ENCODE results near the gene STK39. TPM values are rescaled to one million over a fixed set of nuclear protein-coding genes. Genes with fewer than 3 reads are reported as not detected.

The STK39 gene
- total RNA-seq, 1 donor from 2014 or later: 18.5 TPM

DNA sequence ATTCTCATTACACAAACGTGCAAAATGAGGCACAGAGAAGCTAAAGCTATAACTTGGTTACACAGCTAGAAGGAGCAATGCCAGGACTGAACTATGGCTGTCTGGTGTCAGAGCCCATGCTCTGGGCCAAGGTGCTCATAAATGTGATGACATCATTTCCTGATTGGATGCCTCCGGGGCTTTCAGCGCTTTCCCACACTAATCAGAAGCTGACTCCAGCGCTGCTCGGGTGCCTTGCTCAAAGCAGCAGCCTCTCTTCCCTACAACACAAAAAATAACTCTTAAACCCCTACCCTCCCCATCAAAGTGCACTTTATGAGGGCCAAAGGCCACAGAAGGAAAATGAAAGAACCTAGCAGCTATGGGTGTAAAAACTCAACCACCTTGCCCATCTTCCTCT, 90.7 kb downstream of the STK39 start:
- Mint-ChIP-seq H3K9me3 (no peaks in the 10 kb centered on the region), H3K27me3 (no peaks in the 10 kb centered on the region), H3K4me3 (no peak overlapping the region), H3K27ac (no peak overlapping the region), H3K36me3 (ENCODE audit: low read depth) (peaks cover 18% of the 10 kb centered on the region), H3K4me1 (no peaks in the 10 kb centered on the region)
- TF ChIP-seq, protein P1, sequence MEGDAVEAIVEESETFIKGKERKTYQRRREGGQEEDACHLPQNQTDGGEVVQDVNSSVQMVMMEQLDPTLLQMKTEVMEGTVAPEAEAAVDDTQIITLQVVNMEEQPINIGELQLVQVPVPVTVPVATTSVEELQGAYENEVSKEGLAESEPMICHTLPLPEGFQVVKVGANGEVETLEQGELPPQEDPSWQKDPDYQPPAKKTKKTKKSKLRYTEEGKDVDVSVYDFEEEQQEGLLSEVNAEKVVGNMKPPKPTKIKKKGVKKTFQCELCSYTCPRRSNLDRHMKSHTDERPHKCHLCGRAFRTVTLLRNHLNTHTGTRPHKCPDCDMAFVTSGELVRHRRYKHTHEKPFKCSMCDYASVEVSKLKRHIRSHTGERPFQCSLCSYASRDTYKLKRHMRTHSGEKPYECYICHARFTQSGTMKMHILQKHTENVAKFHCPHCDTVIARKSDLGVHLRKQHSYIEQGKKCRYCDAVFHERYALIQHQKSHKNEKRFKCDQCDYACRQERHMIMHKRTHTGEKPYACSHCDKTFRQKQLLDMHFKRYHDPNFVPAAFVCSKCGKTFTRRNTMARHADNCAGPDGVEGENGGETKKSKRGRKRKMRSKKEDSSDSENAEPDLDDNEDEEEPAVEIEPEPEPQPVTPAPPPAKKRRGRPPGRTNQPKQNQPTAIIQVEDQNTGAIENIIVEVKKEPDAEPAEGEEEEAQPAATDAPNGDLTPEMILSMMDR (IDR thresholded peaks at IDR 0.05): no peak
- intact Hi-C loops (cut with micrococcal nuclease): no loop called here
- ATAC-seq (ENCODE audit: low read depth) (no peak), DNase-seq (no peak)
- POLR2A ChIA-PET: interaction anchor here (0.5 to 0.6 kb wide), 2 partner anchors 90 to 195 kb away, joined by 3 to 6 read pairs; no protein-coding TSS in a partner anchor
- CTCF ChIA-PET: interaction anchor here (0.8 to 1.1 kb wide), 2 partner anchors 176 to 180 kb away, joined by 3 read pairs; no protein-coding TSS in a partner anchor

DNA sequence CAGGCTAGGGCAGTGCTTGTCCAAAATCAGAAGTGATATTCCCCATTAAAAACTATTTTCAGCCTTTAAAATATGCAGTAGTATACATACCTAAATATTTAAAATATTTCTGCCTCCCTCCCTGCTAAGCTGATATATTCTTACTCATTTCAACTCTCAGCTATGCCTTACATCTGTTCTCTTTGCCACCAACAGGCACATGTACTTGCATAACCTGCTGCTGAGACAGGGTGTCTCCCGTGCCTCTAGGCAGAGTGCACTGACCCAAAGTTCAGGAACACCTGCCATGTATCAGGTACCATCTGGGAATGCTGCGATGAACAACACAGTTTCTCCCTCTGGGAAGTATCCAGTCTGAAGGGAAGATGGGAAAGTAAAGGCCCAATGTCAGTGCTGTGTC, 91.7 kb downstream of the STK39 start:
- Mint-ChIP-seq H3K27ac (no peak overlapping the region), H3K4me1 (no peaks in the 10 kb centered on the region), H3K9me3 (no peaks in the 10 kb centered on the region), H3K36me3 (ENCODE audit: low read depth) (peaks cover 18% of the 10 kb centered on the region), H3K4me3 (no peak overlapping the region), H3K27me3 (no peaks in the 10 kb centered on the region)
- CTCF ChIA-PET: interaction anchor here (1.1 kb wide), 1 partner anchor 181 kb away, joined by 3 read pairs; no protein-coding TSS in a partner anchor
- ATAC-seq (ENCODE audit: low read depth) (no peak), DNase-seq (no peak)
- TF ChIP-seq, protein P1 (IDR thresholded peaks at IDR 0.05): no peak
- intact Hi-C loops (cut with micrococcal nuclease): no loop called here
- POLR2A ChIA-PET: no interaction called here

DNA sequence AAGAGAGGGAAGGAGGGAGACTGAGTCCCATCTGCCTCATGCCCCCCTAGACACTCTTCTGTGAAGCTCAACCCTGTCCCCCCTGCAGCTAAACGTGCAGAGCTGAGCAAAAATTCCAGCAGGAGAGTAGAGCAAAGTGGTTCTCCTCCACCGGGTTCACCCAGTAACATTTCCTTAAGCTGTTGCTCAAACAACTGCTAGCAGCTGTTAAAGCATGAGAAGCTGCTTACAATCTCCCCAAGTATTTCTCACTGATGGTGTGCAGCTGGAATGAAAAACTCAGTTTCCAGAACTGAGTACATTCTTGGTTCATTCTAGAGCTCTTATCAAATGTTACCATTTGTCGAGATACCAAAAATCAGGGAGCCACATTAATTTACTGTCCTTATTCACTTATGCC, 92.3 kb downstream of the STK39 start:
- TF ChIP-seq, protein P1 (IDR thresholded peaks at IDR 0.05): no peak
- Mint-ChIP-seq H3K4me3 (no peak overlapping the region), H3K4me1 (no peaks in the 10 kb centered on the region), H3K9me3 (no peaks in the 10 kb centered on the region), H3K36me3 (ENCODE audit: low read depth) (peaks cover 18% of the 10 kb centered on the region), H3K27ac (no peak overlapping the region), H3K27me3 (no peaks in the 10 kb centered on the region)
- POLR2A ChIA-PET: no interaction called here
- intact Hi-C loops (cut with micrococcal nuclease): no loop called here
- ATAC-seq (ENCODE audit: low read depth) (no peak), DNase-seq (no peak)
- CTCF ChIA-PET: interaction anchor here (0.7 kb wide), 1 partner anchor 152 kb away, joined by 3 read pairs; no protein-coding TSS in a partner anchor

DNA sequence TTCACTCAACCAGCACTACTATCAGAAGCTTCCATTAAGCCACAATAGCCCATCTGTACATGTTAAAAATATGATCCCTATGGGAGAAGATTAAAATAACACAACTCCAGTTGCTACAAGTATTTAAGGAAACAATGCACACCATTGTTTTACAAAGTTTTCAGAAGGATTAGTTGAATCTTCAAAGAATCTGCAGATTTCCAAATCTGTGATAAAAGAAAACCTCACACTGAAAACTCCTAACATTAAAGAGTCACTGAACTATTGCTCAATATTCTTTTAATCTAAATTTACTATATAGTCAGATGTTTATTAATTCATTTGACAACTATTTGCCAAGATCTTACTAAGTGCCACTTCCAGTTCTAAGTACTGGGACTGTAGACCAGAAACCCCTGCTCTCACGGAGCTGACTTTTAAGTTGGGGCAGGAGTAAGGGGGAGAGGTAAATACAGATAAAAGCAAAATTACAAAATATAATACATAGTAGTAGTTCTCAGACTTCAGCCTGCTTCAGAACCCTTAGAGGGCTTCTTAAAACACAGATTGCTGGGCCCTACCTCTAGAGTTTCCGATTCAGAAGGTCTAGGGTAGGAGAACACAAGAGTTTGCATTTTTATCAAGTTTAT, 94.4 kb downstream of the STK39 start:
- H3K36me3 Mint-ChIP-seq (ENCODE audit: low read depth): peaks cover 19% of the 10 kb centered on the region
- intact Hi-C loops (cut with micrococcal nuclease): no loop called here

DNA sequence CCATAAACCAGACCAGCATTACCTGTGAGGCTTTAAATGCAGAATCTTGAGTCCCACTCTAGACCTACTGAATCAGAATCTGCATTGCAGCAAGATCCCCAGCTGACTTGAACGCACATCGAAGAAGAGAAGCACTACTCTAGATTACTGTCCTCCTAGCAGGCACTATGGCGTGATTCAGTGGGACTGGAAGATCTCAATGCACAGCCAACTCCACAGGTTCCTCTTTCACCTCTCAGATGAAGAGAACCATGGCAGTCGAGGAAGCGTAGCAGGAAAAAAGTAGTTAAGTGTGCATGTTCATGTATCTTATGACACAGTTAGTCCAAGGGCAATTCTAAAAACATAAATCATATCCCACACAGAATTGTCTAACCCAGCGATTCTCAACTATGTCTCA, 97.4 kb downstream of the STK39 start:
- ATAC-seq (ENCODE audit: low read depth) (no peak), DNase-seq (no peak)
- intact Hi-C loops (cut with micrococcal nuclease): no loop called here
- TF ChIP-seq, protein P1 (IDR thresholded peaks at IDR 0.05): no peak
- Mint-ChIP-seq H3K4me1 (no peaks in the 10 kb centered on the region), H3K36me3 (ENCODE audit: low read depth) (peaks cover 11% of the 10 kb centered on the region), H3K4me3 (no peak overlapping the region), H3K27ac (no peak overlapping the region), H3K9me3 (no peaks in the 10 kb centered on the region), H3K27me3 (no peaks in the 10 kb centered on the region)
- ChIA-PET CTCF (no interaction called here), POLR2A (no interaction called here)

More for the DNA sequence above, 94.4 kb downstream of the STK39 start:
- no peak overlapping the region for H3K27ac Mint-ChIP-seq
- H3K9me3 Mint-ChIP-seq: no peaks in the 10 kb centered on the region
- ChIA-PET CTCF (no interaction called here), POLR2A (no interaction called here)
- ATAC-seq (ENCODE audit: low read depth) (no peak), DNase-seq (no peak)
- no peak overlapping the region for H3K4me3 Mint-ChIP-seq
- TF ChIP-seq, protein P1 (IDR thresholded peaks at IDR 0.05): no peak
- no peaks in the 10 kb centered on the region for H3K27me3 Mint-ChIP-seq
- no peaks in the 10 kb centered on the region for H3K4me1 Mint-ChIP-seq

Data from activated B cell treated with CpG ODN at 0.5 μM for 24 hours (primary cell).